Suprapubic skin (tissue), 4 donors: Measurements from ENCODE around the gene GAB1. TPM values are rescaled to one million over a fixed set of nuclear protein-coding genes. Genes with fewer than 3 reads are reported as not detected.

Experiments
- DNase-seq, 2 donors: peaks; one replicate each; pipeline ENCODE4 v3.0.0-alpha.2; 2019; ENCODE audit warnings: low spot score in 2 of 2
- H3K27ac ChIP-seq: fragments of 200-600 bp; sonication (generic); one replicate; pipeline ENCODE4 v1.5.1; 2019
- H3K27me3 ChIP-seq: fragments of 200-600 bp; sonication (generic); one replicate; pipeline ENCODE4 v1.5.1; 2019
- H3K36me3 ChIP-seq: fragments of 200-600 bp; sonication (generic); one replicate; pipeline ENCODE4 v1.5.1; 2019
- H3K4me1 ChIP-seq: fragments of 200-600 bp; sonication (generic); one replicate; pipeline ENCODE4 v1.5.1; 2019
- H3K4me3 ChIP-seq: fragments of 200-600 bp; sonication (generic); one replicate; pipeline ENCODE4 v1.5.1; 2019; ENCODE audit warnings: mild to moderate bottlenecking
- H3K9me3 ChIP-seq: fragments of 200-600 bp; sonication (generic); one replicate; pipeline ENCODE4 v1.5.1; 2019
- EP300 ChIP-seq: sonication (generic); formaldehyde crosslinking; IDR thresholded peaks from one replicate; pipeline ENCODE4 v1.6.1; 2017; ENCODE audit warnings: antibody characterized with exemption
- POLR2A ChIP-seq, 2 donors: fragments of 450-650 bp; IDR thresholded peaks; one replicate each; pipeline ENCODE4 v1.6.1; 2017; ENCODE audit warnings: antibody characterized with exemption in 2 of 2, mild to moderate bottlenecking in 2 of 2, moderate library complexity in 2 of 2
- POLR2AphosphoS5 ChIP-seq, 3 donors: sonication (generic); formaldehyde crosslinking; IDR thresholded peaks; one replicate each; pipeline ENCODE4 v1.6.1; 2017; ENCODE audit warnings: antibody characterized with exemption in 3 of 3
- WGBS: methylation state at CpG from one replicate; pipeline ENCODE4 v1.1.5; 2018; 5-methylcytosine and 5-hydroxymethylcytosine counted together
- total RNA-seq, 4 donors: library from RNA; depleted of rRNA; stranded (reverse); fragments of >200 nt; gene quantifications; one replicate each; pipeline ENCODE4 v1.1.0, GENCODE V29; 2016
- TF ChIP-seq, protein P1 (sequence below), 2 donors: fragments of 200-600 bp in 1 of 2; fragments of 450-650 bp in 1 of 2; sonication (generic) in 1 of 2; IDR thresholded peaks; one replicate each; pipeline ENCODE4 v1.5.1; 2016 to 2019; ENCODE audit warnings: antibody characterized with exemption in 2 of 2, mild to moderate bottlenecking in 1 of 2, moderate library complexity in 1 of 2

The GAB1 gene
- total RNA-seq, 4 donors from 2014 or later, result 39.5 to 64.5 (median 46.4) TPM

- no peaks in the 10 kb centered on the region for H3K9me3 ChIP-seq
- H3K27me3 ChIP-seq, result no peaks in the 10 kb centered on the region
- TF ChIP-seq POLR2AphosphoS5 (IDR thresholded peaks at IDR 0.05) (no peak), POLR2A (IDR thresholded peaks at IDR 0.05) (no peak), EP300 (no peak)
- TF ChIP-seq, protein P1, sequence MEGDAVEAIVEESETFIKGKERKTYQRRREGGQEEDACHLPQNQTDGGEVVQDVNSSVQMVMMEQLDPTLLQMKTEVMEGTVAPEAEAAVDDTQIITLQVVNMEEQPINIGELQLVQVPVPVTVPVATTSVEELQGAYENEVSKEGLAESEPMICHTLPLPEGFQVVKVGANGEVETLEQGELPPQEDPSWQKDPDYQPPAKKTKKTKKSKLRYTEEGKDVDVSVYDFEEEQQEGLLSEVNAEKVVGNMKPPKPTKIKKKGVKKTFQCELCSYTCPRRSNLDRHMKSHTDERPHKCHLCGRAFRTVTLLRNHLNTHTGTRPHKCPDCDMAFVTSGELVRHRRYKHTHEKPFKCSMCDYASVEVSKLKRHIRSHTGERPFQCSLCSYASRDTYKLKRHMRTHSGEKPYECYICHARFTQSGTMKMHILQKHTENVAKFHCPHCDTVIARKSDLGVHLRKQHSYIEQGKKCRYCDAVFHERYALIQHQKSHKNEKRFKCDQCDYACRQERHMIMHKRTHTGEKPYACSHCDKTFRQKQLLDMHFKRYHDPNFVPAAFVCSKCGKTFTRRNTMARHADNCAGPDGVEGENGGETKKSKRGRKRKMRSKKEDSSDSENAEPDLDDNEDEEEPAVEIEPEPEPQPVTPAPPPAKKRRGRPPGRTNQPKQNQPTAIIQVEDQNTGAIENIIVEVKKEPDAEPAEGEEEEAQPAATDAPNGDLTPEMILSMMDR (IDR thresholded peaks at IDR 0.05), result no peak
- 56% methylated on average over 3 of the region's 3 CpGs for WGBS
- peak overlapping the region; percentile 80 for H3K27ac ChIP-seq
- peaks cover 93% of the 10 kb centered on the region for H3K4me1 ChIP-seq
- no peak for DNase-seq
- H3K36me3 ChIP-seq, result no peaks in the 10 kb centered on the region
- no peak overlapping the region for H3K4me3 ChIP-seq
Observed at GRCh38 chr4:143358419-143358818, 21.7 kb downstream of the GAB1 start.

GRCh38 chr4:143358923-143359643 lies 22.4 kb downstream of the GAB1 start:
- H3K4me1 ChIP-seq, result peaks cover 88% of the 10 kb centered on the region
- peak overlapping the region; percentile 19 for H3K4me3 ChIP-seq

DNA sequence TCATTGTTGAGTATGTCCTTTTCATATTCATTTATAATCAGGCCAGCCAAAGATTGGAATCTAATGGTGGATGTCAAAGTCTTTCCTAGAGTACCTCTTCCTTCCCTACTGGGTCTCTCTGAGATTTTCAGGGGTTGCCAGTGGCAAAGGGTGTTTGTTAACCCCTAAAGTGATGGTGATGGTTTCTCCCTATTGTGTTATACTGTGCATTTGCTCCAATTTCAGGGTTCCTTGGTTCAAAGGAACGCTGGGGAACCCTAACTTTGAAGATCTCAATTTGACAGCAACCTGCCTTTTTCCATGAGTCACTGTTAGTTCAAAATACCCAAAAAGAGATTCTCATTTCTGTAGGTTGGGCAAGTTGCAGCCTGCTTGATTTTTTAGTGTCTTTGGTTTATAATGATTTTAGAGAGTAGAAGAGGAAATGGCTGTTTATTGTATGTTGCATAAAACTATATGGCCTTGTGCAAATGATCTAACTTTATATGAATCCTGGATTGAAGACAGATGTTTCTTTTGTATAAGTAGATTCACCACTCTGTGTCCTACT lies 23.0 kb downstream of the GAB1 start:
- H3K36me3 ChIP-seq, result no peaks in the 10 kb centered on the region
- no peak for DNase-seq
- H3K4me3 ChIP-seq, result no peak overlapping the region
- peaks cover 82% of the 10 kb centered on the region for H3K4me1 ChIP-seq
- no peaks in the 10 kb centered on the region for H3K9me3 ChIP-seq
- peak overlapping the region; percentile 80 for H3K27ac ChIP-seq
- no peaks in the 10 kb centered on the region for H3K27me3 ChIP-seq
- WGBS, result 56% methylated on average over 1 of the region's 1 CpG
- TF ChIP-seq, protein P1 (IDR thresholded peaks at IDR 0.05), result no peak
- TF ChIP-seq EP300 (no peak), POLR2A (IDR thresholded peaks at IDR 0.05) (no peak), POLR2AphosphoS5 (IDR thresholded peaks at IDR 0.05) (no peak)

More at GRCh38 chr4:143358923-143359643, 22.4 kb downstream of the GAB1 start:
- TF ChIP-seq, protein P1 (IDR thresholded peaks at IDR 0.05), result no peak
- 25% methylated on average over 6 of the region's 6 CpGs for WGBS
- Histone ChIP-seq H3K27me3 (no peaks in the 10 kb centered on the region), H3K9me3 (no peaks in the 10 kb centered on the region), H3K27ac (peak overlapping the region; percentile 80), H3K36me3 (no peaks in the 10 kb centered on the region)
- no peak for DNase-seq

DNA sequence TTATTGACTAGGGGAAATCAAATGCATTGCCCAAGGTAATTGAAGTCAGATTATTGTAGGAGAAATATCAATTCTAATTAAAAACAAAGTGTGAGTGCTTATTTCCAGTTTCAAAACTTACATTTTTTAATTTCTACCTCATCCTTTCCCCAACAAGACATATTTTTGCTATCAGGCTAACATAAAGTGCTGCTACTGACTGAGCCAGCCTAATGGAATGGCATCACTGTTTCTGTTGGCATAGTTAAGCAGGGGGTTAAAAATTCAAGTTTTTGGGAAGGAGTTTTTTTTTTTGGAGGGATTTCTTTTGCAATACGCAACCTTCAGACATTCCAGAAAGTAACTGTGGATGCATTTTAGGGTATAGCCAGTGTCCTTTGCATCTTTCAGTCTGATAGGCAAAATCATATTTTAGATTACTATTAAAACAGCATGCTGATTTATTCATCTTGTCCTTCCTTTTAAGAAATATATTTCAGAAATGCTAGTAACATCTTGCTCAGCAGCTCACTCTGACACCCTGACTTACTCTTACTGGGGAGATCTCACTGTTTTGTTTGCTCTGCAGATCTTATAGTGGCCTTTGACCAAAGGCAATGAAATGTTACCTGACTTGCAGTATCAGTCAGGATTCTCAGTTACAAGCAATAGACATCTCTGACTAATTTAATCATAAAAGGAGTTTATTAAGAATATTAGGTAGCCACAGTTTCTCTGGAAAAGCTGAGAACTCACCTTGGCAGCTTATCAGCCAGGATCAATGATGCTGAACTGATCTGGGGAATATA lies 24.4 kb downstream of the GAB1 start:
- H3K9me3 ChIP-seq, result no peaks in the 10 kb centered on the region
- no peaks in the 10 kb centered on the region for H3K27me3 ChIP-seq
- WGBS, result 44% methylated on average over 1 of the region's 1 CpG
- no peak for TF ChIP-seq EP300
- TF ChIP-seq POLR2A (IDR thresholded peaks at IDR 0.05), result no peak
- TF ChIP-seq, protein P1 (IDR thresholded peaks at IDR 0.05), result no peak
- TF ChIP-seq POLR2AphosphoS5 (IDR thresholded peaks at IDR 0.05), result no peak
- no peak for DNase-seq
- peak overlapping the region; percentile 80 for H3K27ac ChIP-seq
- no peak overlapping the region for H3K4me3 ChIP-seq
- H3K36me3 ChIP-seq, result no peaks in the 10 kb centered on the region
- H3K4me1 ChIP-seq, result peaks cover 68% of the 10 kb centered on the region
